Activated CD4-positive, alpha-beta T cell treated with anti-CD3 and anti-CD28 coated beads for 4 hours (primary cell): ENCODE measurements around the gene ELAVL1.
"Not testable (repeated sequence)": the region's sequence is repeated elsewhere in the genome, so short reads cannot be mapped to it uniquely, and the experiment has no call there.

Experiments used
- DNase-seq, 2 donors: peaks; one replicate each; pipeline ENCODE4 v3.0.0-alpha.2; 2020

Gene ELAVL1

GRCh38 chr19:7920519-7921301 lies 84.7 kb downstream of the ELAVL1 start:
- DNase-seq = peak; percentile 100

- peak; percentile 97 for DNase-seq
Observed at GRCh38 chr19:7919610-7920518, 85.6 kb downstream of the ELAVL1 start, which contains the start of gene SNAPC2. TSS of gene SNAPC2 (plus strand) at chr19:7920338. CDS start at chr19:7920367, 29 bp downstream.

- DNase-seq = no peak
Observed at GRCh38 chr19:7918615-7919421, 86.6 kb downstream of the ELAVL1 start.

- not testable (repeated sequence) for DNase-seq
Observed at GRCh38 chr19:7918062-7918614, 87.3 kb downstream of the ELAVL1 start.

GRCh38 chr19:7917267-7918061 lies 88.0 kb downstream of the ELAVL1 start:
- peak; percentile 54 to 56 for DNase-seq

- no peak for DNase-seq
Observed at GRCh38 chr19:7916955-7917266, 88.5 kb downstream of the ELAVL1 start.

GRCh38 chr19:7916103-7916954 lies 89.1 kb downstream of the ELAVL1 start:
- peak in 1 of 2 donors; percentile 38 for DNase-seq

- DNase-seq = no peak
Observed at GRCh38 chr19:7915250-7916102, 90.0 kb downstream of the ELAVL1 start.

GRCh38 chr19:7914598-7915045 lies 90.8 kb downstream of the ELAVL1 start, which contains the start of gene TGFBR3L:
TSS of gene TGFBR3L (plus strand) at chr19:7914830.
- DNase-seq = no peak

GRCh38 chr19:7914099-7914498 lies 91.3 kb downstream of the ELAVL1 start:
- no peak for DNase-seq

GRCh38 chr19:7913652-7914051 lies 91.8 kb downstream of the ELAVL1 start:
- DNase-seq = no peak

GRCh38 chr19:7912697-7913564 lies 92.5 kb downstream of the ELAVL1 start:
- DNase-seq = no peak

- no peak for DNase-seq
Observed at GRCh38 chr19:7912144-7912696, 93.2 kb downstream of the ELAVL1 start.

- DNase-seq = no peak
Observed at GRCh38 chr19:7911508-7912143, 93.8 kb downstream of the ELAVL1 start.

- no peak for DNase-seq
Observed at GRCh38 chr19:7910321-7911161, 94.9 kb downstream of the ELAVL1 start.

GRCh38 chr19:7909471-7910067 lies 95.9 kb downstream of the ELAVL1 start:
- DNase-seq = no peak
